HepG2 (cell line): ENCODE data around the gene ALDH16A1. TPM values are rescaled to one million over a fixed set of nuclear protein-coding genes. Genes with fewer than 3 reads are reported as not detected.

ENCODE experiments used
- ATAC-seq: fragments of 200-7000 bp; cut with Tn5 transposase; 3 replicates; pipeline ENCODE4 v1.9.1; 2020; ENCODE audit warnings: mild to moderate bottlenecking, moderate library complexity
- BruUV-seq: library from RNA; stranded (reverse); fragments of 400-500 nt; replicated peaks from 2 replicates; lab custom pipeline; 2021; lab: Mats Ljungman, UMichigan
- CTCF ChIA-PET: fragments of 300-600 bp; formaldehyde crosslinking; extraction: SDS; loops from one replicate; lab custom pipeline; 2021; ENCODE audit warnings: low total read pairs, inconsistent platforms, low intra/inter-chr PET ratio; lab: Yijun Ruan, JAX
- POLR2A ChIA-PET: fragments of 350-600 bp; sonication (Branson Sonifier 250); formaldehyde crosslinking; loops from one replicate; lab custom pipeline; 2020; ENCODE audit warnings: antibody characterized with exemption, inconsistent platforms; lab: Yijun Ruan, JAX
- DNase-seq: peaks from one replicate; pipeline ENCODE4 v3.0.0-alpha.2; 2015; ENCODE audit warnings: low spot score
- FAIRE-seq: peaks from 3 replicates; lab custom pipeline; 2011; peaks lifted over from hg19 to GRCh38; lab: Jason Lieb, UNC
- H2AFZ ChIP-seq: one replicate; pipeline ENCODE4 v1.6.1; 2011; ENCODE audit warnings: low read length, inconsistent platforms
- H3K27ac ChIP-seq: fragments of 300-600 bp; 3 replicates; pipeline ENCODE4 v1.8.0; 2011; ENCODE audit warnings: mixed run types, mild to moderate bottlenecking, mixed read lengths, low read length, inconsistent platforms; ENCODE audit not compliant: insufficient read depth; ENCODE audit errors: extremely low read length
- H3K27me3 ChIP-seq, 2 experiments: fragments of 200-600 bp in 1 of 2; 2 replicates in 1 of 2; 3 replicates in 1 of 2; pipeline versions ENCODE4 v1.6.0 to v1.8.0; 2011; ENCODE audit warnings: low read length in 2 of 2, mild to moderate bottlenecking in 2 of 2, moderate library complexity in 2 of 2, inconsistent platforms in 1 of 2; ENCODE audit not compliant: insufficient read depth in 2 of 2, control insufficient read depth in 1 of 2
- H3K36me3 ChIP-seq, 2 experiments: fragments of 200-600 bp in 1 of 2; replicated peaks in 1 of 2; 2 replicates in 1 of 2; 3 replicates in 1 of 2; pipeline versions ENCODE4 v1.5.1 to v1.8.0; 2011; ENCODE audit warnings: low read length in 2 of 2, inconsistent platforms in 1 of 2; ENCODE audit not compliant: insufficient read depth in 2 of 2, control insufficient read depth in 1 of 2
- H3K4me1 ChIP-seq: 2 replicates; pipeline ENCODE4 v1.5.1; 2012; ENCODE audit warnings: low read length, inconsistent platforms; ENCODE audit not compliant: insufficient read depth
- H3K4me2 ChIP-seq: 2 replicates; pipeline ENCODE4 v1.6.0; 2011; ENCODE audit warnings: low read depth, low read length, inconsistent platforms
- H3K4me3 ChIP-seq, 3 experiments: fragments of 200-600 bp in 1 of 3; sonication (generic), shearing (Covaris generic) in 1 of 3; replicated peaks in 1 of 3; 2 replicates each; pipeline ENCODE4 v1.5.1; 2011 to 2016; ENCODE audit warnings: low read length in 3 of 3, inconsistent platforms in 2 of 3, low read depth in 2 of 3, mild to moderate bottlenecking in 2 of 3, control low read depth in 1 of 3, mixed read lengths in 1 of 3; ENCODE audit not compliant: insufficient read depth in 1 of 3
- H3K79me2 ChIP-seq: one replicate; pipeline ENCODE4 v1.6.1; 2011; ENCODE audit warnings: low read length, inconsistent platforms; ENCODE audit not compliant: insufficient read depth
- H3K9ac ChIP-seq: 2 replicates; pipeline ENCODE4 v1.6.0; 2011; ENCODE audit warnings: mild to moderate bottlenecking, low read depth, low read length, inconsistent platforms; ENCODE audit not compliant: insufficient read depth
- H3K9me3 ChIP-seq: 2 replicates; pipeline ENCODE4 v1.5.1; 2012; ENCODE audit warnings: mild to moderate bottlenecking, low read length
- H4K20me1 ChIP-seq: 2 replicates; pipeline ENCODE4 v1.6.0; 2011; ENCODE audit warnings: inconsistent platforms, mild to moderate bottlenecking, low read length, moderate library complexity; ENCODE audit not compliant: insufficient read depth
- DPF2 ChIP-seq: sonication (generic); formaldehyde crosslinking; IDR thresholded peaks from 2 replicates; pipeline ENCODE4 v1.4.0; 2020; ENCODE audit warnings: mild to moderate bottlenecking, low read depth, missing genetic modification reagents, borderline replicate concordance
- LRRFIP1 ChIP-seq: sonication (generic); formaldehyde crosslinking; conservative IDR thresholded peaks from 2 replicates; pipeline ENCODE4 v1.4.0; 2020; ENCODE audit warnings: missing genetic modification reagents
- MTF1 ChIP-seq: sonication (generic); formaldehyde crosslinking; IDR thresholded peaks from 2 replicates; pipeline ENCODE4 v1.5.0; 2020; ENCODE audit warnings: missing genetic modification reagents
- TBX2 ChIP-seq: sonication (generic); formaldehyde crosslinking; IDR thresholded peaks from 2 replicates; pipeline ENCODE4 v1.5.0; 2020; ENCODE audit warnings: missing genetic modification reagents, mild to moderate bottlenecking, borderline replicate concordance
- ZBTB39 ChIP-seq: sonication (generic); formaldehyde crosslinking; IDR thresholded peaks from 2 replicates; pipeline ENCODE4 v1.5.0; 2020; ENCODE audit warnings: missing genetic modification reagents
- ZNF549 ChIP-seq: sonication (generic); formaldehyde crosslinking; IDR thresholded peaks from 2 replicates; pipeline ENCODE4 v1.5.0; 2020; ENCODE audit warnings: missing genetic modification reagents
- ZNF720 ChIP-seq: sonication (generic); formaldehyde crosslinking; IDR thresholded peaks from 2 replicates; pipeline ENCODE4 v1.4.0; 2020; ENCODE audit warnings: missing genetic modification reagents
- WGBS: methylation state at CpG from one replicate; pipeline ENCODE4 v1.1.6; 2017; ENCODE audit warnings: low lambda C conversion rate; 5-methylcytosine and 5-hydroxymethylcytosine counted together
- in situ Hi-C: cut with HindIII; loops from 2 replicates; pipeline ENCODE4 v1.10.0; 2017; ENCODE audit warnings: low pct_unique_long_range_greater_than_20kb; ENCODE audit not compliant: extremely low pct_ligation_motif_present
- intact Hi-C: fragments of 100-400 bp; cut with micrococcal nuclease; formaldehyde crosslinking; loops from one replicate; pipeline ENCODE4 v1.10.0; 2022; ENCODE audit not compliant: unreplicated experiment
- polyA plus RNA-seq, 8 experiments: library from polyadenylated mRNA; depleted of rRNA in 3 of 8; stranded (reverse) in 7 of 8; unstranded in 1 of 8; fragments of >200 nt; fragmentation: Illumina TruSeq in 4 of 8; extraction: Trizol in 4 of 8; gene quantifications; 2 replicates each; pipeline versions ENCODE4 v1.2.1 to v1.2.3, GENCODE V29; 2011 to 2016; ENCODE audit warnings: low read depth in 4 of 8, missing spikeins in 1 of 8, mixed read lengths in 1 of 8; ENCODE audit not compliant: insufficient read depth in 1 of 8
- total RNA-seq, 5 experiments: library from RNA; depleted of rRNA; stranded (reverse); fragments of >200 nt; fragmentation: Illumina TruSeq; extraction: Trizol; gene quantifications; 2 replicates each; pipeline ENCODE4 v1.2.3, GENCODE V29; 2016; ENCODE audit warnings: low read depth in 1 of 5
- TF ChIP-seq, protein P1 (sequence below): sonication (generic); formaldehyde crosslinking; IDR thresholded peaks from 2 replicates; pipeline ENCODE4 v1.4.0; 2020; ENCODE audit warnings: missing genetic modification reagents, mild to moderate bottlenecking, borderline replicate concordance
- TF ChIP-seq, protein P2 (sequence below): sonication (generic); formaldehyde crosslinking; IDR thresholded peaks from 2 replicates; pipeline ENCODE4 v1.8.1; 2023; ENCODE audit warnings: mild to moderate bottlenecking, missing genetic modification reagents
- TF ChIP-seq, protein P3 (sequence below): IDR thresholded peaks from 2 replicates; pipeline ENCODE4 v1.6.1; 2016; ENCODE audit warnings: missing genetic modification reagents, missing compliant biosample characterization
- TF ChIP-seq, protein P4 (sequence below): sonication (generic); formaldehyde crosslinking; IDR thresholded peaks from 2 replicates; pipeline ENCODE4 v1.4.0; 2020; ENCODE audit warnings: missing genetic modification reagents

The ALDH16A1 gene
- total and polyA plus RNA-seq, 2 of the 13 experiments (the other 11 are each of a cell fraction or from before 2014, with no cell fraction given) = 8.4 to 34.9 TPM

- CTCF ChIA-PET = no interaction called here
- no peak for FAIRE-seq
- TF ChIP-seq MTF1 (no peak), TBX2 (no peak), ZNF549 (CRISPR knock-in tag) (no peak), ZNF720 (CRISPR knock-in tag) (no peak), LRRFIP1 (CRISPR knock-in tag) (no peak), ZBTB39 (no peak), DPF2 (no peak)
- TF ChIP-seq, protein P1, sequence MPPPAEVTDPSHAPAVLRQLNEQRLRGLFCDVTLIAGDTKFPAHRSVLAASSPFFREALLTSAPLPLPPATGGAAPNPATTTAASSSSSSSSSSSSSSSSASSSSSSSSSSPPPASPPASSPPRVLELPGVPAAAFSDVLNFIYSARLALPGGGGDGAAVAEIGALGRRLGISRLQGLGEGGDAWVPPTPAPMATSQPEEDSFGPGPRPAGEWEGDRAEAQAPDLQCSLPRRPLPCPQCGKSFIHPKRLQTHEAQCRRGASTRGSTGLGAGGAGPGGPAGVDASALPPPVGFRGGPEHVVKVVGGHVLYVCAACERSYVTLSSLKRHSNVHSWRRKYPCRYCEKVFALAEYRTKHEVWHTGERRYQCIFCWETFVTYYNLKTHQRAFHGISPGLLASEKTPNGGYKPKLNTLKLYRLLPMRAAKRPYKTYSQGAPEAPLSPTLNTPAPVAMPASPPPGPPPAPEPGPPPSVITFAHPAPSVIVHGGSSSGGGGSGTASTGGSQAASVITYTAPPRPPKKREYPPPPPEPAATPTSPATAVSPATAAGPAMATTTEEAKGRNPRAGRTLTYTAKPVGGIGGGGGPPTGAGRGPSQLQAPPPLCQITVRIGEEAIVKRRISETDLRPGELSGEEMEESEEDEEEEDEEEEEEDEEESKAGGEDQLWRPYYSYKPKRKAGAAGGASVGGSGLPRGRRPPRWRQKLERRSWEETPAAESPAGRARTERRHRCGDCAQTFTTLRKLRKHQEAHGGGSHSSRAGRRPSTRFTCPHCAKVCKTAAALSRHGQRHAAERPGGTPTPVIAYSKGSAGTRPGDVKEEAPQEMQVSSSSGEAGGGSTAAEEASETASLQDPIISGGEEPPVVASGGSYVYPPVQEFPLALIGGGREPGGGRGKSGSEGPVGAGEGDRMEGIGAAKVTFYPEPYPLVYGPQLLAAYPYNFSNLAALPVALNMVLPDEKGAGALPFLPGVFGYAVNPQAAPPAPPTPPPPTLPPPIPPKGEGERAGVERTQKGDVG = no peak
- TF ChIP-seq, protein P2, sequence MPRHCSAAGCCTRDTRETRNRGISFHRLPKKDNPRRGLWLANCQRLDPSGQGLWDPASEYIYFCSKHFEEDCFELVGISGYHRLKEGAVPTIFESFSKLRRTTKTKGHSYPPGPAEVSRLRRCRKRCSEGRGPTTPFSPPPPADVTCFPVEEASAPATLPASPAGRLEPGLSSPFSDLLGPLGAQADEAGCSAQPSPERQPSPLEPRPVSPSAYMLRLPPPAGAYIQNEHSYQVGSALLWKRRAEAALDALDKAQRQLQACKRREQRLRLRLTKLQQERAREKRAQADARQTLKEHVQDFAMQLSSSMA (CRISPR knock-in tag) = no peak
- TF ChIP-seq, protein P3, sequence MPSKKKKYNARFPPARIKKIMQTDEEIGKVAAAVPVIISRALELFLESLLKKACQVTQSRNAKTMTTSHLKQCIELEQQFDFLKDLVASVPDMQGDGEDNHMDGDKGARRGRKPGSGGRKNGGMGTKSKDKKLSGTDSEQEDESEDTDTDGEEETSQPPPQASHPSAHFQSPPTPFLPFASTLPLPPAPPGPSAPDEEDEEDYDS (CRISPR knock-in tag) = no peak
- TF ChIP-seq, protein P4, sequence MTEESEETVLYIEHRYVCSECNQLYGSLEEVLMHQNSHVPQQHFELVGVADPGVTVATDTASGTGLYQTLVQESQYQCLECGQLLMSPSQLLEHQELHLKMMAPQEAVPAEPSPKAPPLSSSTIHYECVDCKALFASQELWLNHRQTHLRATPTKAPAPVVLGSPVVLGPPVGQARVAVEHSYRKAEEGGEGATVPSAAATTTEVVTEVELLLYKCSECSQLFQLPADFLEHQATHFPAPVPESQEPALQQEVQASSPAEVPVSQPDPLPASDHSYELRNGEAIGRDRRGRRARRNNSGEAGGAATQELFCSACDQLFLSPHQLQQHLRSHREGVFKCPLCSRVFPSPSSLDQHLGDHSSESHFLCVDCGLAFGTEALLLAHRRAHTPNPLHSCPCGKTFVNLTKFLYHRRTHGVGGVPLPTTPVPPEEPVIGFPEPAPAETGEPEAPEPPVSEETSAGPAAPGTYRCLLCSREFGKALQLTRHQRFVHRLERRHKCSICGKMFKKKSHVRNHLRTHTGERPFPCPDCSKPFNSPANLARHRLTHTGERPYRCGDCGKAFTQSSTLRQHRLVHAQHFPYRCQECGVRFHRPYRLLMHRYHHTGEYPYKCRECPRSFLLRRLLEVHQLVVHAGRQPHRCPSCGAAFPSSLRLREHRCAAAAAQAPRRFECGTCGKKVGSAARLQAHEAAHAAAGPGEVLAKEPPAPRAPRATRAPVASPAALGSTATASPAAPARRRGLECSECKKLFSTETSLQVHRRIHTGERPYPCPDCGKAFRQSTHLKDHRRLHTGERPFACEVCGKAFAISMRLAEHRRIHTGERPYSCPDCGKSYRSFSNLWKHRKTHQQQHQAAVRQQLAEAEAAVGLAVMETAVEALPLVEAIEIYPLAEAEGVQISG (CRISPR knock-in tag) = no peak
These were observed 19.7 kb upstream of the ALDH16A1 start for GRCh38 chr19:49433240-49433901.

More at GRCh38 chr19:49433240-49433901, 19.7 kb upstream of the ALDH16A1 start:
- peaks cover 7 to 86% of the 10 kb centered on the region in 2 experiments; a peak in 4 of 5 replicates for H3K27me3 ChIP-seq
- H3K79me2 ChIP-seq = no peaks in the 10 kb centered on the region
- ATAC-seq (no peak), DNase-seq (no peak)
- peaks cover 3% of the 10 kb centered on the region for H3K4me1 ChIP-seq
- no peaks in the 10 kb centered on the region for H3K9me3 ChIP-seq
- no peak overlapping the region for H3K9ac ChIP-seq
- no peak overlapping the region for H3K4me2 ChIP-seq
- no peak overlapping the region for H3K4me3 ChIP-seq
- intact Hi-C loops = no loop called here
- no peaks in the 10 kb centered on the region for H4K20me1 ChIP-seq
- H3K36me3 ChIP-seq = no peaks in the 10 kb centered on the region
- no peak overlapping the region for H2AFZ ChIP-seq
- WGBS = 41% methylated on average over 31 of the region's 31 CpGs
- in situ Hi-C loops = no loop called here
- POLR2A ChIA-PET = no interaction called here
- no TSS peak for BruUV-seq
- no peak overlapping the region for H3K27ac ChIP-seq
